GM19328 (cell line): ENCODE measurements around the gene CCDC34.
A peak's percentile ranks its signal among the peaks of the same experiment; 100 is the strongest.
"Not testable (repeated sequence)": the region's sequence is repeated elsewhere in the genome, so short reads cannot be mapped to it uniquely, and the experiment has no call there.

Source experiments
- ATAC-seq: cut with Tn5 transposase; IDR thresholded peaks from one replicate; pipeline ENCODE4 v1.9.1; 2021; ENCODE audit warnings: mild to moderate bottlenecking, moderate library complexity; ENCODE audit not compliant: unreplicated experiment

CCDC34 gene

GRCh38 chr11:27328614-27329013 is 34.4 kb downstream of the CCDC34 start:
- ATAC-seq: no peak

GRCh38 chr11:27327064-27327463 is 36.0 kb downstream of the CCDC34 start:
- not testable (repeated sequence) for ATAC-seq

- not testable (repeated sequence) for ATAC-seq
These were observed 40.8 kb downstream of the CCDC34 start for GRCh38 chr11:27322196-27322595.

GRCh38 chr11:27321340-27321739 is 41.7 kb downstream of the CCDC34 start:
- ATAC-seq: not testable (repeated sequence)

- ATAC-seq: peak; percentile 92
These were observed 43.9 kb downstream of the CCDC34 start for GRCh38 chr11:27319072-27319471.

- ATAC-seq: no peak
These were observed 45.3 kb downstream of the CCDC34 start for GRCh38 chr11:27317751-27318150.

- ATAC-seq: no peak
These were observed 47.2 kb downstream of the CCDC34 start for GRCh38 chr11:27315836-27316235.

GRCh38 chr11:27313157-27313821 is 49.7 kb downstream of the CCDC34 start:
- ATAC-seq: no peak

GRCh38 chr11:27312110-27312509 is 50.9 kb downstream of the CCDC34 start:
- no peak for ATAC-seq

GRCh38 chr11:27310707-27311106 is 52.3 kb downstream of the CCDC34 start:
- ATAC-seq: no peak

GRCh38 chr11:27310182-27310581 is 52.8 kb downstream of the CCDC34 start:
- no peak for ATAC-seq

GRCh38 chr11:27309046-27309445 is 54.0 kb downstream of the CCDC34 start:
- ATAC-seq: no peak

GRCh38 chr11:27307232-27307631 is 55.8 kb downstream of the CCDC34 start:
- no peak for ATAC-seq

GRCh38 chr11:27305751-27306150 is 57.3 kb downstream of the CCDC34 start:
- no peak for ATAC-seq

GRCh38 chr11:27304514-27304913 is 58.5 kb downstream of the CCDC34 start:
- ATAC-seq: no peak

- no peak for ATAC-seq
These were observed 59.1 kb downstream of the CCDC34 start for GRCh38 chr11:27303903-27304302.

- no peak for ATAC-seq
These were observed 62.0 kb downstream of the CCDC34 start for GRCh38 chr11:27300974-27301373.

GRCh38 chr11:27297616-27298015 is 65.4 kb downstream of the CCDC34 start:
- ATAC-seq: no peak

GRCh38 chr11:27296497-27296896 is 66.5 kb downstream of the CCDC34 start:
- ATAC-seq: peak; percentile 85

- ATAC-seq: no peak
These were observed 67.1 kb downstream of the CCDC34 start for GRCh38 chr11:27295928-27296327.

GRCh38 chr11:27294654-27295053 is 68.4 kb downstream of the CCDC34 start:
- ATAC-seq: no peak

GRCh38 chr11:27293515-27294417 is 69.2 kb downstream of the CCDC34 start:
- no peak for ATAC-seq
